ENCODE measurements around the gene RASAL1. TPM values are rescaled to one million over a fixed set of nuclear protein-coding genes. Genes with fewer than 3 reads are reported as not detected.

RASAL1 gene
- total RNA-seq, 1 experiment from 2014 or later = 16.0 TPM

GRCh38 chr12:113061061-113061694, 74.4 kb downstream of the RASAL1 start (continued):
- no peak for TF ChIP-seq SP1 (IDR thresholded peaks at IDR 0.05; ENCODE audit: low read depth)
- TF ChIP-seq TCF7L2 (IDR thresholded peaks at IDR 0.05; ENCODE audit: borderline replicate concordance, extremely low read depth, insufficient read depth, insufficient read length) = no peak

- Histone ChIP-seq H3K9me2 (ENCODE audit: insufficient read depth) (no peaks in the 10 kb centered on the region), H3K79me2 (ENCODE audit: insufficient read depth, low read length) (no peaks in the 10 kb centered on the region), H3K9ac (ENCODE audit: low read length) (no peak overlapping the region), H3K4me1 (ENCODE audit: control insufficient read depth in 1 of 2, insufficient read depth in 2 of 2, low read length in 2 of 2) (no peaks in the 10 kb centered on the region), H3K4me2 (ENCODE audit: low read length) (no peak overlapping the region), H3K27ac (ENCODE audit: low read depth, low read length) (no peak overlapping the region), H4K20me1 (ENCODE audit: insufficient read depth) (no peaks in the 10 kb centered on the region), H2AFZ (ENCODE audit: low read depth, low read length, poor library complexity, severe bottlenecking) (no peak overlapping the region), H3K9me3 (ENCODE audit: control insufficient read depth in 1 of 2, insufficient read depth in 1 of 2, low read depth in 1 of 2, low read length in 2 of 2) (no peaks in the 10 kb centered on the region), H3K4me3 (replicated peaks in 1 of 2; ENCODE audit: low read depth in 1 of 2, low read length in 2 of 2) (no peak overlapping the region), H3K27me3 (ENCODE audit: insufficient read depth, low read length) (no peaks in the 10 kb centered on the region), H3K36me3 (ENCODE audit: control insufficient read depth in 1 of 2, insufficient read depth in 2 of 2, low read length in 2 of 2) (no peaks in the 10 kb centered on the region)
- POLR2A ChIA-PET = no interaction called here
- TF ChIP-seq ZNF274 (IDR thresholded peaks at IDR 0.05; ENCODE audit: low read depth, low read length) = no peak
- no peak for TF ChIP-seq CEBPB (IDR thresholded peaks at IDR 0.05; ENCODE audit: low read depth)
- no peak for TF ChIP-seq CTCF (IDR thresholded peaks at IDR 0.05 in 2 of 3, conservative IDR thresholded peaks at IDR 0.05 in 1 of 3; ENCODE audit: borderline replicate concordance in 1 of 3, insufficient read depth in 1 of 3, low read depth in 2 of 3, low read length in 2 of 3)
- no peak for TF ChIP-seq JUND (IDR thresholded peaks at IDR 0.05)
- no peak for TF ChIP-seq ATF3 (IDR thresholded peaks at IDR 0.05)
- no peak for TF ChIP-seq ZFX (IDR thresholded peaks at IDR 0.05)
- TF ChIP-seq ELF1 (IDR thresholded peaks at IDR 0.05; ENCODE audit: borderline replicate concordance, low read depth) = no peak
- TF ChIP-seq SIN3A (IDR thresholded peaks at IDR 0.05; ENCODE audit: low read depth) = no peak
- TF ChIP-seq POLR2A (IDR thresholded peaks at IDR 0.05; ENCODE audit: borderline replicate concordance, extremely low read depth, insufficient read depth, insufficient read length) = no peak
- no peak for TF ChIP-seq EGR1 (IDR thresholded peaks at IDR 0.05; ENCODE audit: low read depth)
- TF ChIP-seq EZH2 (IDR thresholded peaks at IDR 0.05) = no peak
- no peak for TF ChIP-seq RAD21 (IDR thresholded peaks at IDR 0.05; ENCODE audit: low read depth)
- TF ChIP-seq CBX3 (IDR thresholded peaks at IDR 0.05; ENCODE audit: low read depth) = no peak
- TF ChIP-seq SRF (IDR thresholded peaks at IDR 0.05; ENCODE audit: low read depth) = no peak
- no peak for TF ChIP-seq TCF7L2 (IDR thresholded peaks at IDR 0.05; ENCODE audit: borderline replicate concordance, extremely low read depth, insufficient read depth, insufficient read length)
- no peak for TF ChIP-seq SP1 (IDR thresholded peaks at IDR 0.05; ENCODE audit: low read depth)
- TF ChIP-seq EZH2phosphoT487 (IDR thresholded peaks at IDR 0.05; ENCODE audit: borderline replicate concordance) = no peak
- no peak for TF ChIP-seq REST (IDR thresholded peaks at IDR 0.05; ENCODE audit: low read depth)
- ATAC-seq (no peak), DNase-seq (ENCODE audit: low read depth, low spot score) (no peak)
- intact Hi-C loops (cut with micrococcal nuclease) = no loop called here
- RAD21 ChIA-PET (ENCODE audit: low non-redundant PET in 1 of 2, low total read pairs in 2 of 2, uncharacterized antibody in 2 of 2, unreplicated experiment in 2 of 2) = no interaction called here
- CTCF ChIA-PET = no interaction called here
- no TSS peak for BruUV-seq (replicated peaks)
Measured at GRCh38 chr12:113060336-113060960, 75.1 kb downstream of the RASAL1 start.
